HG03025 (cell line): Measurements from ENCODE around the gene RNPEPL1.

Experiments
- ATAC-seq: cut with Tn5 transposase; IDR thresholded peaks from one replicate; pipeline ENCODE4 v1.9.1; 2021; ENCODE audit warnings: mild to moderate bottlenecking, moderate library complexity; ENCODE audit not compliant: unreplicated experiment, low FRiP score

The RNPEPL1 gene

GRCh38 chr2:240575101-240575965 is 7.0 kb downstream of the RNPEPL1 start:
- no peak for ATAC-seq

DNA sequence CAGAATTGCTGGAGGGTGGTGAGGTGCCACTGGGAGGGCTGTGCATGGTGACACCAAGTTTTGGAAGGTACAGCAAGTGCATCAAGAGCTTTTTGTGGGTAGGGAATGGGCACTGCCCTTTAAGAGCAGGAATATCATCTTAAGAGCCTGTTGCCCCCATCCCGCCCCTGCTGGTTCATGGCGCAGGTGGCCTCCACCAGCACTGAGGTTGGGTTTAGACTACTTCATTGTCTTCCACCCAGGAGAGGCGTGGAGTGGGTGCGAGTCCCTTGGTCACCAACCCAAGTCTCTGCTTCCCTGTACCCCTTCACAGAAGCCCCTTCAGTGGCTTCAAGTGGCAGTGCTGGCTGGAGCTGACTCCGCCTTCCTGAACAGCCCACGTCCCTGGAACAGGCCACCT is 7.8 kb downstream of the RNPEPL1 start:
- no peak for ATAC-seq

GRCh38 chr2:240576436-240577205 is 8.3 kb downstream of the RNPEPL1 start:
- ATAC-seq = no peak

GRCh38 chr2:240577281-240578109 is 9.2 kb downstream of the RNPEPL1 start:
- ATAC-seq = no peak

DNA sequence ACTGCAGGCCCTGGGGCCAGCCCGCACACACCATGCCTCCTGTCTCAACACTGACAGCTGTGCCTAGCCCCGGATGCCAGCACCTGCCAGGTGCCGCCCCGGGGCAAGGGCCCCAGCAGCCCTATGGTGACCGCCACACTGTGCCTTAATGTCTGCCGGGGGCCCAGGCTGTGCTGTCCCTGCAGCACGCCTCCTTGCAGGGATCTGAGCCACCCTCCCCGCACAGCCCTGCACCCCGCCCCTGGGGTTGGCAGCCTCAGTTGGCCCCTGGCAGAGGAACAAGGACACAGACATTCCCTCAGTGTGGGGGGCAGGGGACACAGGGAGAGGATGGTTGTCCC is 9.8 kb downstream of the RNPEPL1 start:
- ATAC-seq = no peak

- no peak for ATAC-seq
Observed at GRCh38 chr2:240578488-240578887, 10.2 kb downstream of the RNPEPL1 start.

GRCh38 chr2:240579071-240579762 is 10.9 kb downstream of the RNPEPL1 start:
- ATAC-seq = no peak

- no peak for ATAC-seq
Observed at GRCh38 chr2:240579771-240580614, 11.7 kb downstream of the RNPEPL1 start.

DNA sequence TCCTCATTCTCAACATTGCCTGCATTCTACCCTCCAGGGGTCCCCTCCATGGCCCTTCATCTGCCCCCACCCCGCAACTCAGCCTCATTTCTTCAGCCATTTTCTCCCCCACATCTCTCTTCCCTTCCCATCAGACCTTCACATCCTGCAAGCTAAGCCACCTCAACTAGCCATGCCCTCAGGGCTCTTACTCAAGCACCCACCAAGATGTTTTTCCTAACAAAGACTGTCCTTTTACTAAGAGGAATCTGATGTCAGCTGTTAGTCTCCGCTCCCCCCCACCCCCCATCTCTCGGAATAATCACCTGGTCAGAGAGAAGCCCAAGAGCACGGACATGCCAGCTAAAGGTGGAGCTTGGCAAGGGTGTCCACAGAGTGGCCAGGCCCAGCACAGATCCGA is 13.5 kb downstream of the RNPEPL1 start:
- no peak for ATAC-seq

DNA sequence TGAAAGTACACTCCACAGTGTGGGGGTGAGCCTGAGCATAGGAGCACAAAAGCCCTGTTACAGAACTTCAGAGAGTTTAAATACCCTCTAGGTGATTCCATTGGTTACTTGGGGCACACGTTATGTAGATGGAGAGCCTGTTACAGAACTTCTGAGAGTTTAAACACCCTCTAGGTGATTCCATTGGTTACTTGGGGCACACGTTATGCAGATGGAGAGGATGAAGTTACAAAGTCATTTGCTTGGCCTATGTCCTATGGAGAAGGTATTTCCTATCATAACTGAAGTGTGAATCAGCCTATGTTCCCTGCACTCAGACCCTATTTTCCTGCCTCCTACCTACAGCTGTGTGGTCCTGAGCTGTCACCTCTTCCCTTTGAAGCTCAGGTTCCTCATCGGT is 14.5 kb downstream of the RNPEPL1 start:
- ATAC-seq = no peak

GRCh38 chr2:240583774-240584173 is 15.5 kb downstream of the RNPEPL1 start:
- no peak for ATAC-seq

DNA sequence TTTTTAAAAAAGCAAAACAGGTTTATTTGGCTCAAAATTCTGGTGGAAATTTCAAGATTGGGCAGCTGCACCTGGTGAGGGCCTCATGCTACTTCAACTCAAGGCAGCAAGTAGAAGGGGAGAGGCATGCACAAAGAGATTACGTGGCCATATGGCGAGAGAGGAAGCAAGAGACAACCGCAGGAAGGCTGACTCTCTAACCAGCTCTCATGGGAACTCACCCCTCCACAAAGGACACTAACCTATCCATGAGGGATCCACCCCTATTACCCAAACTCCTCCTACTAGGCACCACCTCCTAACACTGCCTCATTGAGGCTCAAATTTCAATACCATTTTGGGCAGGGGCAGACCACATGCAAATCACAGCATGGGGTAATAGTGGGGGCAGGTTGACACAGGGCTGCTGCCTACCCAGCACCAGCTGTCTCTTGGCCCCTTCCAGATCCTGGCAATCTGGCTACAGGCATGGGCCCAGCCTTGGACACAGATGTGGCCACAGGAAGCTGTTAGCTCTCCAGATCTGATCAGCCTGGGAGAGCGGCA is 16.3 kb downstream of the RNPEPL1 start:
- peak; percentile 54 for ATAC-seq

DNA sequence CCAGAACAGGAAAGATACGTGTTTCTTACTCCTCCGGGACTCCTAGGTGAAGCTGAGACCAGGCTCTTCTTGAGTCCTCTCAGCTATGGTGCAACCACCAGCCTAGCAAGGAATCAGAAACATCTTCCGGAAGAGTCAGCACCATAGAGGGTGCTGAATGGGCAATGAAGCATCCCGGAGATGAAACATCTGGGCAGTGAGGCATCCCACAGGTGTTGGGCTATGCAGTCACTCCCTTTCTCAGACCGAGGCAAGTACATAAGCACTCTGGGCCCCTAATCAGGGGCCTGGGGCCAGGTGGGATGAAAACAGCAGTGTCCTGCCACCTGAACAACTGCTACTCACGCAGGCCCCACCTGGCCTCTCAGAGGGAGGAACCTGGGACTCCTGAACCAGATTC is 16.8 kb downstream of the RNPEPL1 start:
- no peak for ATAC-seq

DNA sequence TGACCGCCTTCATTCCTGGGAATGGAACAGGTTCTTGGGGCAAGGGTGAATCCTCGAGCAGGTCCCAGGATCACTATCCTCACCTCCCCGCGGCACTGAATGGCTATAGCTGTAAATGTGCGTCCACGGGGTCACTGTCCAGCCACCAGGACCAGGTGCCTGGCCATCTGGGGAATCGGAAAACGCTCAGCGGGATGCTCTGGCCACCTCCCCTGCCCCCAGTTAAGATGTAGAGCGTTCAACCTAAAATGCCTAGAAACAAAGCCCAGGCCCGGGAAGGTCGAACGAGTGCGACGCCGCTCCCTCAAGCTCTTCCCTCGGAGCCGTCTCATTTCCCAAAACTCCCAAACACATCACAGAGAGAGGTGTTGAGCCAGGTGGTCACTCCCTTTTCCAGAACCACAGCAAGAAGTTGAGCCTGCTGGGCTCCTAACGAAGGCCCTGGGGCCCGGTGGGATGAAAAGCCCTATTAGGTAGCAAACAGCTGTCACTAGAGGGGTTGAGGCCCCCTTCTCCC is 17.5 kb downstream of the RNPEPL1 start:
- ATAC-seq = no peak

DNA sequence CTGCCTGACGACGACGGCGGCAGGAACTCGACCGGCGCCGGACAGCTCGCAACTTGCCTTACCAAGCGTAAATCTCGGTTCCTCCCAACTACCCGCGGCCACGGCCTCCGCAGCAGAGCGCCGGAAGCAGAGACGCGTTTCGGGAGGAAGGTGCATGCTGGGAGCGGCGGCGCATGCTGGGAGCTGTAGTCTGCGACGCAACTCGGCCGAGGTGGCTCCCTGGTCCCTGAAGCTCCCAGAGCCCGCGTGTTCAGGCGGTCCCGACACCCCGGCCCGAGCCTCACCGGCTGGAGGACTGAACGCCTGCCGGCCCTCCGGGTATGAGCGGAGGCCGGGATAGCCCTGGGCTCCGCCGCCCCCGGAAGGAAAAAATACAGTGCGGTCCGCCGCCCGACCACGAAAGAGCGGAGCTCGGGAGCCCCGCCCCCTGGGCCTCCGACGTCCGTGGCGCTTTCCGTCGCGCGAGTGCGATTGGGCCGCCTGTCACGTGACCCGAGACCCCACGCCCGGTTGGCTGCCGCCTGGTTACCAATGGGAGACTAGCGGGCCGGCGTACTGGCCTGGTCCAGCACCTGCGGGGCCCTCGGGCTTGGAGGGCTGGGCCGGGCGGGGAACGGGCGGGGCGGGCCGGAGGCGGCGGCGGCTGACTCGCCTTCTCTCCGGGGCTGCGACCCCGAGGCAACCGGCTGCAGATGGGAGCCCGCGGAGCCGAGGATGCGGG is 18.1 kb downstream of the RNPEPL1 start, which contains the start of gene CAPN10:
Gene CAPN10, plus strand, starts transcription at position 537 of the 721 bp plus-strand sequence. Its CDS starts 178 bp downstream, at position 715.
- ATAC-seq = peak; percentile 53

DNA sequence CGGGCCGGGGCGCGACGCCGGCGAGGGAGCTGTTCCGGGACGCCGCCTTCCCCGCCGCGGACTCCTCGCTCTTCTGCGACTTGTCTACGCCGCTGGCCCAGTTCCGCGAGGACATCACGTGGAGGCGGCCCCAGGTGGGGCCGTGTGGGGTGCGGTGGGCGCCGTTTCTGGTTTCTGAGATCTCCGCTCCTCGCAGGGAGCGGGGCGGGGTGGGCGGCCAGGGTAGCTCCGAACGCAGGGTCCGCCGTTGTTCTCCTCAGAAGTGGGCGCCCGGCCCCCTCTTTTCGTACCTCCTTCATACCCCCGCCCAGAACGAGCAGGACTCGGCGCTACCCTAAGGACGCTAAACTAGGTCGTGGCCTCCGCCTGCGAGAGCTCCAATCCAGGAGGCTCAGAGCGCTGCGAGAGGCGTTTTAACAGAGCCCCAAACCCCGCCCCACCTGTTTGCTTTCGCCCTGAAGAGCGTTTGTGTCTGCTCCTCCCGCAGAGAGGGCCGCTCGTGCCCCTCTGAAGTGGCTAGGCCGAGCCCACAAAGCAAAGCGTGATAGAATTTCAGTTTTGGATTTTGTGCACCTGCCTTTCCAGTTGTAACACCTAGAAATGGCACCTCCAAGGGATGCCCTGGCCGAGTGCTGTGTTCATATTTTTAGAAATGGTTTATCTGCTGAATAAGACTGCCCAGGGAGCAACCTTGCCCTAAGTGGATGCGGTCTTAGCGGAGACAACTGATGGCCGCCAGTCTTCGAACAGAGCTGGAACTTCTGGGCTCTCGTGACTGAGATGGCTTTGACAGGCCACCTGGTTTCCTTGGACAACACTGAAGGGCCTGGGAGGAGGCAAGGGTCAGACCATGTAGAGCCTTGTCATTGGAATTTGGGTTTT is 18.9 kb downstream of the RNPEPL1 start:
- ATAC-seq = peak; percentile 4

- no peak for ATAC-seq
Observed at GRCh38 chr2:240588006-240588655, 19.8 kb downstream of the RNPEPL1 start.
